Erythroblast (primary cell): ENCODE data around the gene TMEM236.

Experiments
- GATA1 ChIP-seq: IDR thresholded peaks from 2 replicates; pipeline ENCODE4 v1.6.1; 2011; ENCODE audit warnings: low read depth, mild to moderate bottlenecking, control low read depth, low read length, moderate library complexity
- POLR2A ChIP-seq: IDR thresholded peaks from 2 replicates; pipeline ENCODE4 v1.6.1; 2011; ENCODE audit warnings: mild to moderate bottlenecking, low read length

DNA sequence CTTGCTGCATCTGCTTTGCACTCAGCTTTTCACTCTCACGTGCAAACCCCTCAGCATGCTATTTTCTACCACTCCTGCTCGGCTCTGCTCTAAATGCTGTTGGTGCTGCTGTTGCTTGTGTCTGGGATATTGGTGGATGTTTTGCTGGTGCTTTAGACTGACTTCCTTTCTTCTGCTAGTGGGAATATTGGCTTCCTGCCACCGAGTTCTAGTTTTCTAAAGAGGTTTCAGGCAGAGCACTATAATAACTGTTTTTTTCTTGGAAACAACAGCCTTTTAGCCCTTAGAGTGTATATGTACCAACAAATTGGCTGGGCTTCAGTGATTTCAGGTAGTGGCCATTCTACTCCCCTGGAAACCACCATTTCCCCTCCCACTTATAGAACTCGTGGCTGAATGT lies 27.8 kb downstream of the TMEM236 start:
- TF ChIP-seq POLR2A (no peak), GATA1 (no peak)
